GM21529 (cell line): ENCODE results near the gene NFASC.

ENCODE experiments used
- ATAC-seq: cut with Tn5 transposase; IDR thresholded peaks from one replicate; pipeline ENCODE4 v1.9.1; 2021; ENCODE audit not compliant: unreplicated experiment

The NFASC gene

GRCh38 chr1:204858363-204858821 lies 12.3 kb upstream of the NFASC start:
- ATAC-seq = no peak

GRCh38 chr1:204859861-204860267 lies 10.8 kb upstream of the NFASC start:
- ATAC-seq = no peak

- no peak for ATAC-seq
These were observed 7.6 kb upstream of the NFASC start for GRCh38 chr1:204863024-204863423.

- ATAC-seq = no peak
These were observed 6.9 kb upstream of the NFASC start for GRCh38 chr1:204863730-204864129.

GRCh38 chr1:204866051-204866596 lies 4.5 kb upstream of the NFASC start:
- no peak for ATAC-seq

- ATAC-seq = no peak
These were observed 3.5 kb upstream of the NFASC start for GRCh38 chr1:204867203-204867602.

- no peak for ATAC-seq
These were observed 2.9 kb upstream of the NFASC start for GRCh38 chr1:204867666-204868339.

- no peak for ATAC-seq
These were observed 2.3 kb upstream of the NFASC start for GRCh38 chr1:204868340-204868700.

GRCh38 chr1:204869097-204869496 lies 1.6 kb upstream of the NFASC start:
- ATAC-seq = no peak

- no peak for ATAC-seq
These were observed 859 bp downstream of the NFASC start for GRCh38 chr1:204871405-204872037.

- ATAC-seq = no peak
These were observed 1.7 kb downstream of the NFASC start for GRCh38 chr1:204872262-204872881.

GRCh38 chr1:204873176-204873575 lies 2.5 kb downstream of the NFASC start:
- no peak for ATAC-seq

GRCh38 chr1:204873714-204874113 lies 3.1 kb downstream of the NFASC start:
- no peak for ATAC-seq

GRCh38 chr1:204874274-204874673 lies 3.6 kb downstream of the NFASC start:
- ATAC-seq = no peak

GRCh38 chr1:204875255-204875654 lies 4.6 kb downstream of the NFASC start:
- no peak for ATAC-seq

- no peak for ATAC-seq
These were observed 8.1 kb downstream of the NFASC start for GRCh38 chr1:204878621-204879234.

- no peak for ATAC-seq
These were observed 8.7 kb downstream of the NFASC start for GRCh38 chr1:204879351-204879750.

- ATAC-seq = no peak
These were observed 10.2 kb downstream of the NFASC start for GRCh38 chr1:204880906-204881305.

- no peak for ATAC-seq
These were observed 11.8 kb downstream of the NFASC start for GRCh38 chr1:204882479-204882878.

- ATAC-seq = no peak
These were observed 12.7 kb downstream of the NFASC start for GRCh38 chr1:204883405-204883804.

- ATAC-seq = no peak
These were observed 14.6 kb downstream of the NFASC start for GRCh38 chr1:204885288-204885711.

- ATAC-seq = no peak
These were observed 15.1 kb downstream of the NFASC start for GRCh38 chr1:204885790-204886189.
